Smooth muscle cell (in vitro differentiated cells): ENCODE measurements around the gene CNOT2. TPM values are rescaled to one million over a fixed set of nuclear protein-coding genes. Genes with fewer than 3 reads are reported as not detected.

Experiments used
- DNase-seq: peaks from one replicate; lab custom pipeline; 2025; ENCODE audit not compliant: unreplicated experiment; lab: John Stamatoyannopoulos, UW
- H2AFZ ChIP-seq: fragments of 200-600 bp; sonication (generic); 2 replicates; pipeline ENCODE4 v1.6.0; 2016; ENCODE audit warnings: antibody characterized with exemption, low read depth, mild to moderate bottlenecking
- H3F3A ChIP-seq: fragments of 200-600 bp; sonication (generic); 2 replicates; pipeline ENCODE4 v1.6.0; 2017; ENCODE audit warnings: antibody characterized with exemption, low read depth
- H3K27ac ChIP-seq: fragments of 200-600 bp; sonication (generic); 2 replicates; pipeline ENCODE4 v1.5.1; 2016; ENCODE audit warnings: low read depth, mild to moderate bottlenecking
- H3K27me3 ChIP-seq: fragments of 200-600 bp; sonication (generic); 2 replicates; pipeline ENCODE4 v1.6.1; 2016; ENCODE audit warnings: low read depth, mild to moderate bottlenecking
- H3K36me3 ChIP-seq: fragments of 200-600 bp; sonication (generic); 2 replicates; pipeline ENCODE4 v1.5.1; 2016; ENCODE audit warnings: low read depth
- H3K4me1 ChIP-seq: fragments of 200-600 bp; sonication (generic); 2 replicates; pipeline ENCODE4 v1.5.1; 2016; ENCODE audit warnings: low read depth
- H3K4me2 ChIP-seq: fragments of 200-600 bp; sonication (generic); 2 replicates; pipeline ENCODE4 v1.6.0; 2016; ENCODE audit warnings: mild to moderate bottlenecking
- H3K4me3 ChIP-seq: fragments of 200-600 bp; sonication (generic); 2 replicates; pipeline ENCODE4 v1.5.1; 2016; ENCODE audit warnings: mild to moderate bottlenecking
- H3K79me2 ChIP-seq: fragments of 200-600 bp; sonication (generic); 2 replicates; pipeline ENCODE4 v1.6.0; 2016; ENCODE audit warnings: low read depth, mild to moderate bottlenecking
- H3K9ac ChIP-seq: fragments of 200-600 bp; sonication (generic); 2 replicates; pipeline ENCODE4 v1.6.0; 2016; ENCODE audit warnings: low read depth
- H3K9me3 ChIP-seq: fragments of 200-600 bp; sonication (generic); replicated peaks from 2 replicates; pipeline ENCODE4 v1.5.1; 2016; ENCODE audit warnings: low read depth
- H4K20me1 ChIP-seq: fragments of 200-600 bp; sonication (generic); 2 replicates; pipeline ENCODE4 v1.6.0; 2016; ENCODE audit warnings: low read depth
- WGBS: methylation state at CpG from one replicate; pipeline ENCODE4 v1.1.7; 2016; ENCODE audit warnings: low lambda C conversion rate; 5-methylcytosine and 5-hydroxymethylcytosine counted together
- polyA plus RNA-seq: library from polyadenylated mRNA; unstranded; fragments of >200 nt; fragmentation: Nextera tagmentation; extraction: Ambion mirVana; gene quantifications from 2 replicates; pipeline ENCODE4 v1.2.1, GENCODE V29; 2016
- total RNA-seq: library from RNA; depleted of rRNA; stranded (reverse); fragments of >200 nt; gene quantifications from 2 replicates; pipeline ENCODE4 v1.2.3, GENCODE V29; 2014
- TF ChIP-seq, protein P1 (sequence below): fragments of 200-600 bp; sonication (generic); IDR thresholded peaks from 2 replicates; pipeline ENCODE4 v1.5.1; 2017; ENCODE audit warnings: borderline replicate concordance, mild to moderate bottlenecking, antibody characterized with exemption; ENCODE audit not compliant: insufficient read depth, poor library complexity, severe bottlenecking

The CNOT2 gene
- total and polyA plus RNA-seq, 2 experiments from 2014 or later = 94.5 to 172 TPM

DNA sequence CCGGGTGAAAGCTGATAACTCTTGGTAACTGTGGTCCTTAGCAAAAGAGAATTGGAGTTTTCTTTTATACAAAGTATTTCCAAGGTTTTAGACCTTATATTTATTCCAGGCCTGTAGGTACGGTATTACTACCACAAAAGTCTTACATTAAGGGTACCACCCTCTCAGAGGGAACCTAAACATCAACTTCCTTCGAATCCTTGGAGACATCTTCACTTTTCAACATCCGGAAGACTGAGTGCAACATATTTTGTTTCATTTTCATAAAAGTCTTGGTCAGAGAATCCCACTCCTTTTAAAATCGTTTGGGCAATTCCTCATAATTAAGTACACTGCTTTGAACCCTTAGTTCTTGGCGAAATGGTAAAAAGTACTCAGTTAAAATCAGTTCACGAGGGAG lies 1.2 kb downstream of the CNOT2 start:
- Histone ChIP-seq H4K20me1 (peaks cover 50% of the 10 kb centered on the region), H2AFZ (no peak overlapping the region), H3K4me1 (peaks cover 43% of the 10 kb centered on the region), H3K27me3 (no peaks in the 10 kb centered on the region), H3K27ac (peak overlapping the region; percentile 100), H3K36me3 (peaks cover 11% of the 10 kb centered on the region), H3F3A (no peaks in the 10 kb centered on the region), H3K9ac (peak overlapping the region; percentile 99), H3K4me2 (peak overlapping the region; percentile 99), H3K79me2 (peaks cover 82% of the 10 kb centered on the region), H3K4me3 (peak overlapping the region; percentile 89), H3K9me3 (no peaks in the 10 kb centered on the region)
- 22% methylated on average over 7 of the region's 7 CpGs for WGBS
- DNase-seq = no peak
- TF ChIP-seq, protein P1, sequence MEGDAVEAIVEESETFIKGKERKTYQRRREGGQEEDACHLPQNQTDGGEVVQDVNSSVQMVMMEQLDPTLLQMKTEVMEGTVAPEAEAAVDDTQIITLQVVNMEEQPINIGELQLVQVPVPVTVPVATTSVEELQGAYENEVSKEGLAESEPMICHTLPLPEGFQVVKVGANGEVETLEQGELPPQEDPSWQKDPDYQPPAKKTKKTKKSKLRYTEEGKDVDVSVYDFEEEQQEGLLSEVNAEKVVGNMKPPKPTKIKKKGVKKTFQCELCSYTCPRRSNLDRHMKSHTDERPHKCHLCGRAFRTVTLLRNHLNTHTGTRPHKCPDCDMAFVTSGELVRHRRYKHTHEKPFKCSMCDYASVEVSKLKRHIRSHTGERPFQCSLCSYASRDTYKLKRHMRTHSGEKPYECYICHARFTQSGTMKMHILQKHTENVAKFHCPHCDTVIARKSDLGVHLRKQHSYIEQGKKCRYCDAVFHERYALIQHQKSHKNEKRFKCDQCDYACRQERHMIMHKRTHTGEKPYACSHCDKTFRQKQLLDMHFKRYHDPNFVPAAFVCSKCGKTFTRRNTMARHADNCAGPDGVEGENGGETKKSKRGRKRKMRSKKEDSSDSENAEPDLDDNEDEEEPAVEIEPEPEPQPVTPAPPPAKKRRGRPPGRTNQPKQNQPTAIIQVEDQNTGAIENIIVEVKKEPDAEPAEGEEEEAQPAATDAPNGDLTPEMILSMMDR = no peak

DNA sequence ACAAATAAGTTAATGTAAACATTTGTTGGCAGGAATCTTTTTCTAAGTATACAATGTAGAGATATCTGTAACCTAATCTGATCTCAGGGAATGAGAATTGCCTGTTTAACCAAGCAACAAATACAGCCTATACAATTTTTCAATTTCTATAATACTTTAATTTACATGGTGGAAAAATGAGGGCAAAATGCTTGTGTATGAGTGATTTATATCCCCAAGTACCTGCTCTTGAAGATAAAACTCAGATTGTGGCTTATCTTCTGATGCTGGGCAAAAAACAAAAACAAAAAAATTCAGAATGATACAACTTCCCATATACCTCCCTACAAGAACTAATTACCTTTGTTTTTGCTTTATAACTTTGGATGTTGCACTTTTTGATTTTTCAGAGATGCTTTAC lies 2.2 kb downstream of the CNOT2 start:
- H4K20me1 ChIP-seq = peaks cover 60% of the 10 kb centered on the region
- TF ChIP-seq, protein P1 = no peak
- H3K4me3 ChIP-seq = peak overlapping the region; percentile 89

DNA sequence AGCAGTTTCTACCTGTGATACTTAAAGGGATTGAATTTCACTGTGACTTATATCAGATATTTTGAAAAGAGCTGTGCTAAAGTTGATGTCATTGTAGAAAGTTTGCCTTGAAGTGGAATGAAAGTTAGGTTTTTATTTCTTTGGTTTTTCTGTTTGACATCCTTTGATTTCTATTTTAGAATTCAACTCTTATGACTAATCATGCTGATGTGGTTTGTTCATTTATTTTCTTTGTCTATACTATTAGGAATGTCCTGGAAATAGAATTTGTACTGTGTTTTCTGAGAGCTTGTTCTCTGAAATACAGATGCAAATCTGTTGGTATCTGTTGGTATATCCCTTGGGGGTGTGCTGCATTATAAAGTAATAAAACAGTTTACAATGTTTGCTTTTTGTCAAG lies 3.3 kb downstream of the CNOT2 start:
- H4K20me1 ChIP-seq = peaks cover 72% of the 10 kb centered on the region
- DNase-seq = no peak
- peak overlapping the region; percentile 89 for H3K4me3 ChIP-seq
- H3K27me3 ChIP-seq = no peaks in the 10 kb centered on the region
- no peak overlapping the region for H3K9ac ChIP-seq
- H2AFZ ChIP-seq = no peak overlapping the region
- peak overlapping the region; percentile 100 for H3K27ac ChIP-seq
- peaks cover under 1% of the 10 kb centered on the region for H3F3A ChIP-seq
- H3K36me3 ChIP-seq = no peaks in the 10 kb centered on the region
- H3K4me1 ChIP-seq = peaks cover 58% of the 10 kb centered on the region
- TF ChIP-seq, protein P1 = no peak
- peak overlapping the region; percentile 99 for H3K4me2 ChIP-seq
- peaks cover 86% of the 10 kb centered on the region for H3K79me2 ChIP-seq
- no peaks in the 10 kb centered on the region for H3K9me3 ChIP-seq

More for the DNA sequence above, 2.2 kb downstream of the CNOT2 start:
- Histone ChIP-seq H3K27ac (peak overlapping the region; percentile 100), H3K4me2 (peak overlapping the region; percentile 99), H3F3A (no peaks in the 10 kb centered on the region), H3K4me1 (peaks cover 52% of the 10 kb centered on the region), H3K9me3 (no peaks in the 10 kb centered on the region), H3K9ac (peak overlapping the region; percentile 99), H3K36me3 (peaks cover 3% of the 10 kb centered on the region), H3K79me2 (peaks cover 82% of the 10 kb centered on the region), H3K27me3 (no peaks in the 10 kb centered on the region), H2AFZ (no peak overlapping the region)
- DNase-seq = no peak

DNA sequence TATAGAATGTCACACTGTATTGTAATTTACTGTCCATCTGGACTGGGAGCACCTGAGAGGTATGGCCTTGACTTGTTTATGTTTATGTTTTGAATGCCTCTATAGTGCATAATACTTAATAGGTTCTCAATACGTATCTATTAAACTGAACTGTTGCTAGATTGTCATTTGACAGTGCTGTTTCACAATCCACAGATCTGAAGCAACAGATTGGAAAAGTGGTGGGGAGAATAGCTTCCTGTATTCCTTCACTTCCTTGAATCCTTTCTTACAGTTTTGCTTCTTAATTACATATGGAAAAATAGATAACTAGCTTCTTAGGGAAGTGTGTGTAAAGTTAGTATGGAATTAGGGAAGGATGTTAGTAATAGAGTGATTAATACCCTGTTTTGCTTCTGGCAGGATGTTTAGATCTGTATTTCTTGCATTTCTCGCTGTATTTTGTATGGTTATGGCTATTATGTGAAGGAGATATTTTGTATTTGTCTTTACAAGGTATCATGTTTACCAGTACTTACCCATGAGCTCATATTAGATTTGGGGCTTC lies 4.5 kb downstream of the CNOT2 start:
- Histone ChIP-seq H3K4me3 (no peak overlapping the region), H3K4me2 (peak overlapping the region; percentile 99), H2AFZ (no peak overlapping the region), H3K9me3 (no peaks in the 10 kb centered on the region), H3K27me3 (no peaks in the 10 kb centered on the region), H3K4me1 (peaks cover 55% of the 10 kb centered on the region), H3F3A (peaks cover 4% of the 10 kb centered on the region), H3K79me2 (peaks cover 91% of the 10 kb centered on the region), H3K9ac (no peak overlapping the region), H3K36me3 (no peaks in the 10 kb centered on the region), H4K20me1 (peaks cover 82% of the 10 kb centered on the region), H3K27ac (peak overlapping the region; percentile 7)
- 89% methylated on average over 2 of the region's 2 CpGs for WGBS
- TF ChIP-seq, protein P1 = no peak
- DNase-seq = no peak
